HG02678 (cell line): ENCODE data around the gene CHD1L.
"Not testable (repeated sequence)": the region's sequence is repeated elsewhere in the genome, so short reads cannot be mapped to it uniquely, and the experiment has no call there.

Experiments used
- ATAC-seq: cut with Tn5 transposase; IDR thresholded peaks from one replicate; pipeline ENCODE4 v1.9.1; 2021; ENCODE audit warnings: mild to moderate bottlenecking, moderate library complexity; ENCODE audit not compliant: unreplicated experiment

The CHD1L gene

DNA sequence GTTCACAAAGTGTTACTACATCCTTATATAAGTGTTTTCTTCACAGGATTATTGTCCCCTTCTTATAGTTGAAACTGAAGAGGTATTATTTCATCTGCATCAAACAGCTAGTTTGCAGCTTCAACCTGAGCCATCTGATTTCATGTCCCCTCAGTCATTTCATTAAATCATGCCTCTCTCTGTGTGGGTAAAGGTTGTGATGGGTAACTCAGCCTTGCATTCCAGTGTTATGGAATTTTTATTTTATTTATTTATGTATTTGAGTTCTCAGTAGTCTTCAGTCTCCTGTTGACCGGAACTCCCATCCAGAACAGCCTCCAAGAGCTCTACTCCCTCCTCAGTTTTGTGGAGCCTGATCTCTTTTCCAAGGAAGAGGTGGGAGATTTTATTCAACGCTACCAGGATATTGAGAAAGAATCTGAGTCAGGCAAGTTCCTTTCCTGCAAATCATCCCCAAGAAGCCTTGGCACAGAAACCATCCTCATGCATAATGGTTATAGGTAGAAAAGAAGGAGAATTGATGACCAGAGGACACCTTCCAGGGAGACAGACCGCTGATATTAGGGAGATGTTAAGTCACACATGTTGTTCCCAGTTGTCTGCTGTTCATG is 21.8 kb downstream of the CHD1L start:
- ATAC-seq: no peak

GRCh38 chr1:147266381-147266780 is 23.9 kb downstream of the CHD1L start:
- ATAC-seq: no peak

DNA sequence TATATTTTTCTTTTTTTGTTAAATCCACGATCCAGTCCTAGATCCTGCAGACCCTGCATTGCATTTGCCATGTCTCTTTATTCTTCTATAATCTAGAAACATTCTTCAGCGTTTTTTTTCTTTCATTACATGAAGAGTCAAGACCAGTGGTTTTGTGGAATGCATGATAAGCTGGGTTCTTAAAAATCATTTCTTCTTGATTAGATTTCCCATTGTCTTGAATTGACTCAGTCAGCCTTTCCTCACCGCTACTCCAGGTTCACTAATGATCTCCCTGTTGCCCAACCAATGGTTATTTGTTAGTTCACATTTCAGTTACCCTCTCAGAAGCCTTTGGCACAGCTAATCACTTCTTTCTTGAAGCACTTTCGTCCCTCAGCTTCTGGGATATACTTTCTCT is 25.2 kb downstream of the CHD1L start:
- no peak for ATAC-seq

- ATAC-seq: no peak
These were observed 28.2 kb downstream of the CHD1L start for GRCh38 chr1:147270721-147271120.

GRCh38 chr1:147272042-147272441 is 29.6 kb downstream of the CHD1L start:
- ATAC-seq: no peak

DNA sequence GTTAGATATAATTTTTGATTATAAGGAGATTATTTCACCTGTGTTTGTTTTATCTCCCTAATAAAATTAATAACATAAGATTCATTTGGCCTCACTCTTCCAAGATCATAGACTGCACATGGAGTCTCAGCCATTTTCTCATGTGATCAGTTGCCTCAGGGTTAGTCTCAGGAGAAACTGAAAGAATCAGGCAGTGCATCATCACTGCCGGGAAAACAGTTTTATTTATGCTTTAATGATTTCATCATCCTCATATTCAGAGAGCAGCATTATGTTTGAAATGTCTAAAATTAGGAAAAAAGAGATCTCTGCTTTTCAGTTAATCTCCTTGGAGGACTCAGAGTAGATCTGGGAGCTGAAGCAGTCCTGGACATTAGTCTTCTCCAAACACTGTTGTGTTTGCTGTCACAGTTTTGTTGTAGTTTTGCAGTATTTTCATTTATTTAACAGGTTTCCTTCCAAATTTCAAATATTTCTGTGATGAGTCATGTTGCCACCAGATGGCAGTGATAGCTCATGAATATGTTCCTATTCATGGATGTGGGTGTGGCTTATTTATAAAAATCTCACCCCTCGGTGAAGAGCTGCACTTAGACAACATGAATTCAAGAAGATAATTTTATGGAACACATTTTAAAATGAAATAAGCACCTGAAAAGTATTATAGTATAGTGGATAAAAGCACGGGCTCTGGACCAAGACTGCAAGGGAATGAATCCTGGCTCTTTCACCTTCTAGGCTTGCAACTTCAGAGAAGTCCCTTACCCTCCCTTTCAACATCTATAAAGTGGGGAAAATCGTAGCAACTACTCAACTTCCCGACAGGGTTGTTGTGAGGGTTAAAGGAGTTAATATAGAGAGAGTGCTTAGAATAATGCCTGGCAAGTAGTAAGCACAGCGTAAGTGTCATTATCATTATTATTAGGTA is 31.2 kb downstream of the CHD1L start:
- no peak for ATAC-seq

GRCh38 chr1:147281950-147282349 is 39.5 kb downstream of the CHD1L start:
- ATAC-seq: no peak

DNA sequence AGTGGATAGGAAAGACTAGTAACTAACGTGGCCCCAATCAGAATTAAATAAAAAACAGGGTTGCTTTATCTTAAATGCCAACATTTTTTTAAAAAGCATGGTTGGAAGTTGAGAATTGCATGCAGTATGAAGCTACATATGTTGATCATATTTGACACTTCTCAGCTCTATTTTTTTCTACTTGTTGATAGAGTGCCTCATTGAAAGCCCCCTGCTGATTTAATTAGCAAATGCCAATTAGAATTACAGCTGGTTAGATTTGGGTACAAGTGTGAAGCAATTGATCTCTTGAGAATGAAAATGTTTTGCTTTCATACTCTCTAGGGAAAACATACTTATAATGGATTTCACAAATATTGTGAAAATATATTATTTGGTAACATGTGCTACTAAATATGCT is 40.5 kb downstream of the CHD1L start:
- ATAC-seq: no peak

DNA sequence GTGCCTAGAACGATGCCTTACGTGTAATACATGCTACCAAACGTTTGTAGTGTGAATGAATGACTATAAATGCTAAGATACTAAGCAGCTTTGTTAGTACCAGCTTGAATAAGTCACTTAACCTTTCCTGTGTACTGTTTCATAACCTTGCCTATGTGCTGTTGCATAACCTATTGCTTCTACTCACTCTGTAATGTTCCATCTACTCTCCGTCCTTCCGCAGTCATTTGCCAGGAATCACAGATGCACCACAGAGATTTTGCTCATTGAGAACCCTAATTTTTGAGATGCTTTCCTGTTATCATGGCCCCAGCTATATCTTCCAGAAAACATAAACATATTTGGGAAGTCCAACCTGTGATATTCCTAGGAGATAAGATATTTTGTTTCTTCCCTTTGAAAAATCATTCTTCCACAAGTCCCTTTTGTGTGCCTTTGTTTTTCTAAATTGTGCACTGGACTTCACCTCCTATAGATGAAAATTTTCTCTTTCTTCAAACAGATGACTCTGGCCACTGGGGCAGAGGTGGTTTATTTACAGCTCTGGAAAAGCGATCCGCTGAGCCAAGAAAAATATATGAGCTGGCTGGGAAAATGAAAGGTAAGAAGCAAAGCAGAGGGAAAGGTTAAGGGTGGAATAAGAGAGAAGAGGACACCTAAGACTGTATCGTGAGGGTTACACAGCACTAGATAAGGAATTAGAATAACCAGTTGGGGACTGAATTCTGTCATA is 44.8 kb downstream of the CHD1L start:
- no peak for ATAC-seq

DNA sequence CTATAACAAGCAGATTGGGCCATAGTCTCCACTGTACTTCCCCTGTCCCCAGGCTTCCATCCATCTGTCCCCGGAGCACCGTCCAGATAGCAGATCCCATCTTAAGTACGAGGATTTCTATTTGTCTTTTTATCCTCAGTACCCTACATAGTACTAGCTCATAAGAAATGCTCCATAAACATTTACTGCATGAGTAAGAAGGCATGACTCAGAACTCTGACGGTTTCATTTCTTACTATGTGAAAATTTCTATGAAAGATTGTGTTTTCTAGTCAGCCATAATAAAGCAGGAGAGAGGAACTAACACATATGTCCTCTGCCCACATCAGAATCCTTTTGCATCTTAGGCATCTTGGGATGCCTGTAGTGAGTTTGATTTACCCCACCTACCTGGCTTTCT is 49.5 kb downstream of the CHD1L start:
- no peak for ATAC-seq

DNA sequence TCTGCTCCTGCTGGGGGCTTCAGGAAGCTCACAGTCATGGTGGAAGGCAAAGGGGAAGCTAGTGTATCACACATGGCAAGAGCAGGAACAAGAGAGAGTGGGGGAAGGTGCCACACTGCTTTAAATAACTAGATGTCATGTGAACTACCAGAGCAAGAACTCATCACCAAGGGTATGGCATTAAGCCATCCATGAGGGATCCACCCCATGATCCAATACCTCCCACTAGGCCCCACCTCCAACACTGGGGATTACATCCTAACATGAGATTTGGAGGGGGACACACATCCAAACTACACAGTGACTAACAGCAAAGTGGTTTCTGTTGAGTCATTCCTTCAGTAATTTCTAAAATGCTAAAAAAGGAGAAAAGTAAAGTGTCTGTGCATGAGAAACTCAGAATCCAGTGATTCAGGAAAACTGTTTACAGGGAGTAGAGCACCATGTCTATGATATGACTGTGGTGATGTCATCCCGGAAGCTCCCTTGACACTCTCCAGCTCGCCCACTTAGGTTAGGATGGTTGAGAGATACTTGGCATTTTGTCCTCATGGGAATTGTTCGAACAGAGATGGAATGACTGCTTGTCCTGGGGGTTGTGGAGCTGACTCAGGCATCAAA is 50.3 kb downstream of the CHD1L start:
- no peak for ATAC-seq

DNA sequence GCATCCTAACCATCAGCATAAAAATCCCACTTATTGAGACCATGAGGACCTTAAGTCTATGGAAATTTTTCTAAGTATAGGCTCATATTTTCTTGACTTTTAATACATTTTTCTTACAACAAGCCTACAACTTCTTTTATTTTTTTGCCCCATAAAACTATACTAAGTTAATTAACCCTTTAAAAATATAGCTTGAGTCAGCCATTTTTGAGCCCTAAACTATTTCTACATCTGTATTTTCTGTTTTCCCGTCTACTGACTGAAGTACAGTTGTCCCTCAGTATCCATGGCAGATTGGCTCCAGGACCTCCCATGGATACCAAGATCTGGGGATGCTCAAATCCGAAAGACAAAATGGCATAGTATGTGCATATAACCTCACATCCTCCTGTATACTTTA is 55.0 kb downstream of the CHD1L start:
- no peak for ATAC-seq

- ATAC-seq: not testable (repeated sequence)
These were observed 63.3 kb downstream of the CHD1L start for GRCh38 chr1:147305803-147306202.

DNA sequence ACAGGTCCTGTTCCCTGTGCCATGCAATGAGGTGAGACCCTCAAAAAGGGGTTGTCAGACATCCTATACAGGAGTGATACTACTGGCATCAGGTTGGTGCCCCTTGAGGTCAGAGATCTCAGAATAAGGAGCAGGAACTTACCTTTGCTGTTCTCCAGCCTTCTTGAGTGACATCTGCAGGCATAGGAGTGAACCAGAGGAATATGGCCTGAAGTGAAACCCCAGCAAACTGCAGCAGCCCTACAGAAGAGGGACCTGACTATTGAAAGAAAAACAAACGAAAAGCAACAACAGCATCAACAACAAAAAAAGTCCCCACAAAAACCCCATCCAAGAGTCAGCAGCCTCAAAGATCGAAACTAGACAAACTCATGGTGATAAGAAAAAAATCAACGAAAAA is 74.5 kb downstream of the CHD1L start:
- no peak for ATAC-seq

GRCh38 chr1:147326933-147327687 is 84.6 kb downstream of the CHD1L start:
- ATAC-seq: not testable (repeated sequence)

- ATAC-seq: no peak
These were observed 91.8 kb downstream of the CHD1L start for GRCh38 chr1:147334292-147334691.

DNA sequence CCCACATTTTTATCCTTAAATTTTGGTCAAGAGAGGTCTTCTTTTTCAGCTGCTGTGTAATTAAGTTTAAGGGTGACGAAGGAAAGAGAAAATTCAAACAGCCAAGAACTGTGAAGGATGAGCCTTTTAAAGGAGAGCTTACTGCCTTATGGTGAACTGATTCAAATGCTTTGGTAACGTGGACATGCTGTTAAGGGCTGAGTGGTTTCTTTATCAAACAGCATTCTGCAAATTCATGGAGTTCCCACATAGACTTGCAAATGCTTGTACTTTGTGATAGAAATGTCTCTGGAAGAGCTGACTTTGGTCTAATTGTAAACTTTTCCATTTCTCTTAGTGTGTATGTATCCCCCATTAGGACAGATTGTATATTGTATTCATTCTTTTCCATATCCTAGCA is 93.8 kb downstream of the CHD1L start:
- ATAC-seq: no peak

DNA sequence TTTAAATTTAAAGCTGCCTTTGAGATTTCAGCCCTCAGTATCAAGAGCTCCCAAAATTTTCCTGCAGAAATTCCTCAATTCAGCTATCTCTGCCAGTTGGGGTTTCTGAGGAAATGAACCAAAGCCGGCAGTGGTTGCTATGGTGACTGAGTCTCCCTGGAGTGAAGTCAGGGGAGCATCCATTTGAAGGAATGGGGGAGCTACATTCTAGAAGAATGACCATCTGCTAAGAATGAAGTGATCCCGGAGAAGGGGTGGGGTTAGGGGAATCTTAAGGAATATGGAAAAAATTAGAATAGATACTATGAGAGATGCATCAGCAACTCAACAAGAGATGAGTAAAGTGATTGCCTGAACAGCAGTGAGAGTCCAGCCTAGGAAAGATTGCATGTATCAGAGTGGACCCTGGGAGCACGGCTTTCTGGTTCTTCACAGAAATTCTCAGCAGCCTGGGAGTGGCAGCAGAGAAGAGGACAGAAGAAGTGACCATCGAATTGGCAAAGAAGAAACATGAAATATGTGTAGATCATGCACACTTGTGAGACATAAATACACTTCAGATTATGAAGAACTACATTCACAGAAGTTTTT is 94.7 kb downstream of the CHD1L start:
- no peak for ATAC-seq

DNA sequence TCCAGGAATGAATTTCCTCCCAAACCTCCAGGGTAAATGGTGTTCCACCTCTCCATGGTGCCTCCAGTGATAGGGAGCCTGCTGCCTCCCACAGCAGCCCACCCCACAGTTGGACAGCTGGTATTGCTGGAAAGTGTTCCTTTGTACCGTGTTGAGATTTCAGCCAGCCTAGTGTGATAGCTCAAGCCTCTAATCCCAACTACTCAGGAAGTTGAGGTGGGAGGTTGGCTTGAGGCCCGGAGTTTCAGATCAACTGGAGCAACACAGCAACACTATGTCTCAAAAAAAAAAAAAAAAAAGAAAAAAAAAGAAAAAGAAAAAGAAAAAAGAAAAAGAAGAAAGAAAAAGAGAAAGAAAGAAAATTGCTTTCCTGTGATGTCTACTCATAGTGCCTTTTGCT is 96.1 kb downstream of the CHD1L start:
- ATAC-seq: no peak

GRCh38 chr1:147341246-147341645 is 98.8 kb downstream of the CHD1L start:
- no peak for ATAC-seq
